Gastrocnemius medialis (tissue), 4 donors: Measurements from ENCODE around the gene KYNU. TPM values are rescaled to one million over a fixed set of nuclear protein-coding genes. Genes with fewer than 3 reads are reported as not detected.
"Not testable (repeated sequence)": the region's sequence is repeated elsewhere in the genome, so short reads cannot be mapped to it uniquely, and the experiment has no call there.

Experiments used
- ATAC-seq, 2 donors: fragments of 150-250 bp; one replicate each; pipeline ENCODE4 v1.9.1; 2016
- DNase-seq, 2 donors: peaks; one replicate each; pipeline ENCODE4 v3.0.0-alpha.2; 2019
- H3K27ac ChIP-seq, 4 donors: fragments of 200-600 bp; sonication (generic); 1 replicate in 1 of 4; 2 replicates in 3 of 4; pipeline ENCODE4 v1.5.1; 2016 to 2018; ENCODE audit warnings: mild to moderate bottlenecking in 2 of 4, moderate library complexity in 1 of 4
- H3K27me3 ChIP-seq, 3 donors: fragments of 200-600 bp; sonication (generic) in 2 of 3; 1 replicate in 1 of 3; 2 replicates in 2 of 3; pipeline versions ENCODE4 v1.5.1 to v1.6.0; 2016 to 2019; ENCODE audit warnings: mild to moderate bottlenecking in 1 of 3, moderate library complexity in 1 of 3
- H3K36me3 ChIP-seq, 2 donors: fragments of 200-600 bp; sonication (generic) in 1 of 2; one replicate each; pipeline ENCODE4 v1.5.1; 2017 to 2018
- H3K4me1 ChIP-seq, 2 donors: fragments of 200-600 bp; sonication (generic) in 1 of 2; one replicate each; pipeline ENCODE4 v1.5.1; 2016 to 2017; ENCODE audit warnings: mild to moderate bottlenecking in 2 of 2
- H3K4me3 ChIP-seq, 4 donors: fragments of 200-600 bp; sonication (generic) in 3 of 4; 1 replicate in 1 of 4; 2 replicates in 3 of 4; pipeline ENCODE4 v1.5.1; 2016 to 2019; ENCODE audit warnings: mild to moderate bottlenecking in 2 of 4
- H3K9me3 ChIP-seq, 3 donors: fragments of 200-600 bp; sonication (generic) in 2 of 3; 1 replicate in 1 of 3; 2 replicates in 2 of 3; pipeline ENCODE4 v1.5.1; 2016 to 2019
- CTCF ChIP-seq, 5 experiments: fragments of 450-650 bp in 3 of 5; fragments of 200-600 bp in 2 of 5; sonication (generic) in 2 of 5; IDR thresholded peaks in 4 of 5; conservative IDR thresholded peaks in 1 of 5; 1 replicate in 4 of 5; 2 replicates in 1 of 5; pipeline ENCODE4 v1.5.1; 2016 to 2019; ENCODE audit warnings: antibody characterized with exemption in 5 of 5, mild to moderate bottlenecking in 3 of 5, moderate library complexity in 3 of 5
- POLR2A ChIP-seq, 2 donors: fragments of 450-650 bp; IDR thresholded peaks; one replicate each; pipeline ENCODE4 v1.6.1; 2017; ENCODE audit warnings: antibody characterized with exemption in 2 of 2, mild to moderate bottlenecking in 2 of 2, moderate library complexity in 2 of 2
- in situ Hi-C, 4 donors: fragments of 200-750 bp; cut with MboI; loops; one replicate each; pipeline versions ENCODE4 v1.15.0 to v1.8.0; 2017; ENCODE audit warnings: low sequenced_read_pairs in 4 of 4
- intact Hi-C: fragments of 100-400 bp; cut with DNase I; formaldehyde crosslinking; loops from one replicate; pipeline ENCODE4 v1.15.1; 2023; ENCODE audit warnings: low total_unique reads
- total RNA-seq, 4 donors: library from RNA; depleted of rRNA; stranded (reverse); fragments of >200 nt; gene quantifications; one replicate each; pipeline versions ENCODE4 v1.1.0 to v1.2.3, GENCODE V29; 2016

KYNU gene
- total RNA-seq, 4 donors from 2014 or later = 0.46 to 2.0 (median 0.61) TPM; not detected in 1

GRCh38 chr2:142940606-142941223 is 63.3 kb downstream of the KYNU start:
- Histone ChIP-seq H3K9me3 (no peaks in the 10 kb centered on the region), H3K27ac (no peak overlapping the region), H3K4me3 (no peak overlapping the region), H3K4me1 (no peaks in the 10 kb centered on the region), H3K27me3 (no peaks in the 10 kb centered on the region), H3K36me3 (no peaks in the 10 kb centered on the region)
- TF ChIP-seq CTCF (IDR thresholded peaks at IDR 0.05 in 4 of 5, conservative IDR thresholded peaks at IDR 0.05 in 1 of 5) = no peak
- in situ Hi-C loops (no loop called here), intact Hi-C loops (no loop called here)
- no peak for ATAC-seq
- DNase-seq = no peak

- intact Hi-C loops (no loop called here), in situ Hi-C loops (no loop called here)
- Histone ChIP-seq H3K27me3 (no peaks in the 10 kb centered on the region), H3K4me3 (no peak overlapping the region), H3K9me3 (no peaks in the 10 kb centered on the region), H3K27ac (no peak overlapping the region), H3K4me1 (no peaks in the 10 kb centered on the region), H3K36me3 (no peaks in the 10 kb centered on the region)
- TF ChIP-seq POLR2A (IDR thresholded peaks at IDR 0.05) = no peak
- TF ChIP-seq CTCF (IDR thresholded peaks at IDR 0.05 in 4 of 5, conservative IDR thresholded peaks at IDR 0.05 in 1 of 5) = no peak
- ATAC-seq = no peak
- DNase-seq = no peak
Measured at GRCh38 chr2:142942690-142943089, 65.2 kb downstream of the KYNU start.

- no peak for ATAC-seq
- no peaks in the 10 kb centered on the region for H3K27me3 ChIP-seq
- no peak overlapping the region for H3K27ac ChIP-seq
- no peak for TF ChIP-seq CTCF (IDR thresholded peaks at IDR 0.05 in 4 of 5, conservative IDR thresholded peaks at IDR 0.05 in 1 of 5)
- no peak for TF ChIP-seq POLR2A (IDR thresholded peaks at IDR 0.05)
- DNase-seq = no peak
- in situ Hi-C loops = no loop called here
- H3K4me1 ChIP-seq = no peaks in the 10 kb centered on the region
- no peaks in the 10 kb centered on the region for H3K36me3 ChIP-seq
- no peak overlapping the region for H3K4me3 ChIP-seq
- H3K9me3 ChIP-seq = no peaks in the 10 kb centered on the region
- intact Hi-C loops = no loop called here
Measured at GRCh38 chr2:142944264-142944663, 66.8 kb downstream of the KYNU start.

- Histone ChIP-seq H3K4me1 (no peaks in the 10 kb centered on the region), H3K9me3 (no peaks in the 10 kb centered on the region), H3K27ac (no peak overlapping the region), H3K36me3 (no peaks in the 10 kb centered on the region), H3K4me3 (no peak overlapping the region), H3K27me3 (no peaks in the 10 kb centered on the region)
- TF ChIP-seq POLR2A (IDR thresholded peaks at IDR 0.05) (no peak), CTCF (IDR thresholded peaks at IDR 0.05 in 4 of 5, conservative IDR thresholded peaks at IDR 0.05 in 1 of 5) (no peak)
- DNase-seq (no peak), ATAC-seq (no peak)
- in situ Hi-C loops = no loop called here
- intact Hi-C loops = no loop called here
Measured at GRCh38 chr2:142944721-142945120, 67.3 kb downstream of the KYNU start.

GRCh38 chr2:142946941-142947340 is 69.5 kb downstream of the KYNU start:
- intact Hi-C loops (no loop called here), in situ Hi-C loops (no loop called here)
- no peaks in the 10 kb centered on the region for H3K36me3 ChIP-seq
- H3K27me3 ChIP-seq = no peaks in the 10 kb centered on the region
- H3K27ac ChIP-seq = no peak overlapping the region
- DNase-seq (no peak), ATAC-seq (no peak)
- no peak for TF ChIP-seq POLR2A (IDR thresholded peaks at IDR 0.05)
- TF ChIP-seq CTCF (IDR thresholded peaks at IDR 0.05 in 4 of 5, conservative IDR thresholded peaks at IDR 0.05 in 1 of 5) = no peak
- no peak overlapping the region for H3K4me3 ChIP-seq
- no peaks in the 10 kb centered on the region for H3K9me3 ChIP-seq
- no peaks in the 10 kb centered on the region for H3K4me1 ChIP-seq

GRCh38 chr2:142948723-142949122 is 71.3 kb downstream of the KYNU start:
- ATAC-seq, H3K9me3 ChIP-seq, H3K27ac ChIP-seq, DNase-seq, H3K36me3 ChIP-seq, H3K27me3 ChIP-seq, intact Hi-C loops, H3K4me3 ChIP-seq, in situ Hi-C loops, H3K4me1 ChIP-seq: not testable (repeated sequence)

GRCh38 chr2:142950323-142950722 is 72.9 kb downstream of the KYNU start:
- H3K27ac ChIP-seq, H3K27me3 ChIP-seq, in situ Hi-C loops, H3K4me1 ChIP-seq, H3K4me3 ChIP-seq, intact Hi-C loops, H3K9me3 ChIP-seq, DNase-seq, H3K36me3 ChIP-seq, ATAC-seq: not testable (repeated sequence)
